NCI-H460 (cell line): ENCODE data around the gene SCD5. TPM values are rescaled to one million over a fixed set of nuclear protein-coding genes. Genes with fewer than 3 reads are reported as not detected.

Experiments
- DNase-seq: peaks from one replicate; pipeline ENCODE4 v3.0.0-alpha.2; 2016; ENCODE audit warnings: low read depth; ENCODE audit errors: extremely low read depth
- total RNA-seq: library from RNA; depleted of rRNA; stranded (reverse); fragments of >200 nt; shearing (Covaris generic); gene quantifications from 2 replicates; pipeline ENCODE4 v1.2.3, GENCODE V29; 2014

Gene SCD5
- total RNA-seq, 1 experiment from 2014 or later: 6.4 TPM

GRCh38 chr4:82774711-82775171 lies 23.9 kb downstream of the SCD5 start:
- no peak for DNase-seq

GRCh38 chr4:82773057-82773456 lies 25.5 kb downstream of the SCD5 start:
- no peak for DNase-seq

- DNase-seq: no peak
Measured at GRCh38 chr4:82770607-82771006, 28.0 kb downstream of the SCD5 start.

- no peak for DNase-seq
Measured at GRCh38 chr4:82765134-82765533, 33.5 kb downstream of the SCD5 start.

GRCh38 chr4:82761229-82761628 lies 37.4 kb downstream of the SCD5 start:
- DNase-seq: no peak

GRCh38 chr4:82758701-82759685 lies 39.6 kb downstream of the SCD5 start:
- no peak for DNase-seq

GRCh38 chr4:82756061-82756460 lies 42.5 kb downstream of the SCD5 start:
- DNase-seq: no peak

GRCh38 chr4:82755650-82756049 lies 42.9 kb downstream of the SCD5 start:
- DNase-seq: no peak

- DNase-seq: no peak
Measured at GRCh38 chr4:82754513-82755165, 44.0 kb downstream of the SCD5 start.

- DNase-seq: no peak
Measured at GRCh38 chr4:82753725-82754410, 44.7 kb downstream of the SCD5 start.

GRCh38 chr4:82753238-82753637 lies 45.4 kb downstream of the SCD5 start:
- DNase-seq: no peak

GRCh38 chr4:82748810-82749470 lies 49.7 kb downstream of the SCD5 start:
- no peak for DNase-seq

GRCh38 chr4:82747686-82748575 lies 50.7 kb downstream of the SCD5 start:
- DNase-seq: no peak

- DNase-seq: no peak
Measured at GRCh38 chr4:82746705-82747574, 51.7 kb downstream of the SCD5 start.

- DNase-seq: no peak
Measured at GRCh38 chr4:82745173-82745842, 53.3 kb downstream of the SCD5 start.

GRCh38 chr4:82744284-82744968 lies 54.2 kb downstream of the SCD5 start:
- DNase-seq: no peak

GRCh38 chr4:82741188-82741587 lies 57.4 kb downstream of the SCD5 start:
- DNase-seq: no peak
